HUES6 (cell line): ENCODE measurements around the gene BBLN.

Experiments used
- H3K27ac ChIP-seq: 2 replicates; pipeline ENCODE4 v1.7.0; 2013; ENCODE audit warnings: low read depth, mild to moderate bottlenecking, low read length, inconsistent platforms
- H3K27me3 ChIP-seq: 2 replicates; pipeline ENCODE4 v1.6.1; 2013; ENCODE audit warnings: low read length; ENCODE audit not compliant: control insufficient read depth, insufficient read depth
- H3K36me3 ChIP-seq: 2 replicates; pipeline ENCODE4 v1.6.1; 2013; ENCODE audit warnings: low read length; ENCODE audit not compliant: control insufficient read depth, insufficient read depth
- H3K4me1 ChIP-seq: 2 replicates; pipeline ENCODE4 v1.6.1; 2013; ENCODE audit warnings: low read length; ENCODE audit not compliant: control insufficient read depth, insufficient read depth
- H3K4me3 ChIP-seq: 2 replicates; pipeline ENCODE4 v1.5.1; 2013; ENCODE audit warnings: low read depth, low read length
- H3K9ac ChIP-seq: one replicate; pipeline ENCODE4 v1.6.1; 2013; ENCODE audit warnings: mild to moderate bottlenecking, low read length
- H3K9me3 ChIP-seq: 2 replicates; pipeline ENCODE4 v1.6.1; 2013; ENCODE audit warnings: low read depth, low read length; ENCODE audit not compliant: control insufficient read depth, insufficient read depth

BBLN gene

DNA sequence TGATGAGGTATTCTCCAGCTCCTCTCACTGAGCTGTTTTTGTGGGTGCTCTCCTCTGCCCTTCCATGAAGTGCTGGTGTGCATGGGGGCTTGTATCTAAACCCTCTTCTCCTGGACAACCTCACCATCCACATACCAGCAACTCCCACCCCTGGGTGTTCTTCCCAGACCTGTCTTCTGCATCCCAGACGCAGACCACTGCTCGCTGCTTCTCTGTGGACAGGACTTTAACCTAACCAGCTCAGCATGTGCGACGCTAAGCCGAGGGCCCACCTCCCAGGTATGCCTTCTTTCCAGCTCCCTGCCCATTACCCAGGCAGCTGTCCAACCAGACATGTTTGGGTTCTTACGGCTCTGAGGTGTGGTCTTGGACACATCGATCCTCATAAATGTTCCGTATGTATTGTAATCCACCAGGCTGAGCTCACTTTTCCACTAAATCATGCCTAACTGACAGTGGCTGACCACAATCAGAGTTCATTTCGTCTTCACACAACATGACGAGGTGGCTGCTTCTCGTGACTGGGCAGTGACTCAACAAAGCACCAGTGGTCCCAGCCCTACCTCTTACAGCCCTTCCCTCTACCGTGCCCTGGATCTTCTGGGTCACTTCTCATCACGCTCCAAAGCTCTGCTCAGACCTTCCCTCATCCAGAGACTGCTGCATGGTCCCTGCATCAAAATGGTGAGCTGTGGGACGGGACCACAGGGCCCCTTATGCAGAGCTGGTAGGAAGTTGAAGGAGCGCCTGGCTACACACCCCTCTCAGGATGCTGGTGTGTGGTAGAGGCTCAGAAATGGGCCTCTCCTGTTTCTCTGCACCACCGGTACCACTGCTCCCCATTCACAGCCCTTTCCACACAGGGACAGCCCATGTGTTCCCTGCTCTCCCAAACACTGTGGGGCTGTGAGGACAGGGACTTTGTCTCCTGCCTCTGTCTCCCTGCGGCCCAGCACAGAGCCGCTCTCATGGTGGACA lies 23.0 kb upstream of the BBLN start:
- no peaks in the 10 kb centered on the region for H3K9me3 ChIP-seq
- no peak overlapping the region for H3K4me3 ChIP-seq
- H3K27me3 ChIP-seq: no peaks in the 10 kb centered on the region; the same call in 1 of the 2 replicates
- H3K9ac ChIP-seq: no peak overlapping the region
- H3K27ac ChIP-seq: no peak overlapping the region
- H3K36me3 ChIP-seq: no peaks in the 10 kb centered on the region
- no peaks in the 10 kb centered on the region for H3K4me1 ChIP-seq

DNA sequence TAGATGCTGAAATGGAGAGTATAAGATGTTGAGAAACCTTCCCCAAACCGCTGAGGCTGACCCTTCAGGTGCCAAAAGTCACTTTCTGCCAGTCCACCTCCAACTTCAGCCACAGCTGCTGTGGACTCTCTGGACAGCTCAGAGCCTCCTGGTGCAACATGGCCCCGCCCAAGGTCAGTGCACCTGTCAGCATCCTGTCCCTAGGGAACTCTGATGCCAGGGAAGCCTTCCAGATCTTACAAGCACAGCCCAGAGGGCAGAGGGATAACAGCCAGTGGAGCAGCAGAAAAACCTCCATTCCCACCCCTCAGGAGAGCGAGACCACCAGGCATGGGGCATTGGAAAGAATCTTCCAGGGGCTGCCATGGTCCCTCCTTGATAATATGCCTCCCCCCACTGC lies 22.1 kb upstream of the BBLN start:
- H3K9me3 ChIP-seq: no peaks in the 10 kb centered on the region
- no peaks in the 10 kb centered on the region for H3K4me1 ChIP-seq
- no peaks in the 10 kb centered on the region; the same call in 1 of the 2 replicates for H3K27me3 ChIP-seq
- H3K27ac ChIP-seq: no peak overlapping the region
- H3K36me3 ChIP-seq: no peaks in the 10 kb centered on the region
- H3K4me3 ChIP-seq: no peak overlapping the region
- no peak overlapping the region for H3K9ac ChIP-seq

- no peaks in the 10 kb centered on the region for H3K36me3 ChIP-seq
- H3K4me3 ChIP-seq: no peak overlapping the region
- H3K27me3 ChIP-seq: no peaks in the 10 kb centered on the region; the same call in 1 of the 2 replicates
- no peaks in the 10 kb centered on the region for H3K4me1 ChIP-seq
- H3K9me3 ChIP-seq: no peaks in the 10 kb centered on the region
- H3K27ac ChIP-seq: no peak overlapping the region
- no peak overlapping the region for H3K9ac ChIP-seq
Observed at GRCh38 chr9:128139621-128140020, 20.4 kb upstream of the BBLN start.

DNA sequence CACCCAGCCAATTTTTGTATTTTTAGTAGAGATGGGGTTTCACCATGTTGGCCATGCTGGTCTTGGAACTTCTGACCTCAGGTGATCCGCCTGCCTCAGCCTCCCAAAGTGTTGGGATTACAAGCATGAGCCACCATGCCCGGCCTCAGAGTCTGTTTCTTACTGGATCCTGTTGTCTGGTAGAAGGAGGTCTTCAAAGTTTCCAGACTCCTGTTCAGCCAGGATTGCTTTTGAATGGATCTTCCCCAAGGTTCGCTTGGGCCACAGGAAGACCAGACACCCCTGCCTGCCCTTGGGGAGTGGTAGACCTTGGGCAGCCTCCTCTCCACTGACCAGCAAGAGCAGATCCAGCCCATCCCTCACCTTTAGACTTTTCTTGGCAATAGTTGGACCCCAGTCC lies 18.5 kb upstream of the BBLN start:
- no peaks in the 10 kb centered on the region for H3K36me3 ChIP-seq
- no peak overlapping the region for H3K27ac ChIP-seq
- H3K4me3 ChIP-seq: no peak overlapping the region
- H3K4me1 ChIP-seq: no peaks in the 10 kb centered on the region
- H3K27me3 ChIP-seq: no peaks in the 10 kb centered on the region; the same call in 1 of the 2 replicates
- no peaks in the 10 kb centered on the region for H3K9me3 ChIP-seq
- no peak overlapping the region for H3K9ac ChIP-seq

DNA sequence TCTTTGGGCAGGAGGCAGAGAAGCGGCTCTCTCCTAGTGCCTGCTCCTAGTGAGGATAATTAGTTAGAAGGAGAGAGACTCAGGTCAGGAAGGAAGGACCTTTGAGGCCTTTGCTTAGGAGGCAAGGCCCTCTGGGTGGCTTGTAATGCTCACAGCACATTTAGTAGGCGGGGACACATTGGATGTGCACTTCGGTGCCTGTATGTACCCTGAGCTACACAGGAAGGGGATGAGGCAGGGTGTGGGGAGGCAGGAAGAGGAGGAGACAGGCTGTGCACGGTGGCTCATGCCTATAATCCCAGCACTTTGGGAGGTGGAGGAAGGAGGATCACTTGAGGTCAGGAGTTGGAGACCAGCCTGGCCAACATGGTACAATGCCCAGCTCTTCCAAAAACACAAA lies 18.0 kb upstream of the BBLN start:
- no peaks in the 10 kb centered on the region for H3K4me1 ChIP-seq
- no peaks in the 10 kb centered on the region; the same call in 1 of the 2 replicates for H3K27me3 ChIP-seq
- no peak overlapping the region for H3K9ac ChIP-seq
- no peaks in the 10 kb centered on the region for H3K36me3 ChIP-seq
- no peak overlapping the region for H3K27ac ChIP-seq
- no peaks in the 10 kb centered on the region for H3K9me3 ChIP-seq
- H3K4me3 ChIP-seq: no peak overlapping the region

GRCh38 chr9:128142596-128142995 lies 17.5 kb upstream of the BBLN start:
- Histone ChIP-seq H3K27ac (no peak overlapping the region), H3K9ac (no peak overlapping the region)

GRCh38 chr9:128143525-128144238 lies 16.4 kb upstream of the BBLN start:
- no peak overlapping the region for H3K4me3 ChIP-seq
- no peaks in the 10 kb centered on the region for H3K27me3 ChIP-seq
- H3K27ac ChIP-seq: no peak overlapping the region
- no peak overlapping the region for H3K9ac ChIP-seq
- H3K9me3 ChIP-seq: no peaks in the 10 kb centered on the region
- no peaks in the 10 kb centered on the region for H3K36me3 ChIP-seq
- H3K4me1 ChIP-seq: no peaks in the 10 kb centered on the region

More at GRCh38 chr9:128142596-128142995, 17.5 kb upstream of the BBLN start:
- no peak overlapping the region for H3K4me3 ChIP-seq
- H3K4me1 ChIP-seq: no peaks in the 10 kb centered on the region
- no peaks in the 10 kb centered on the region; the same call in 1 of the 2 replicates for H3K27me3 ChIP-seq
- H3K36me3 ChIP-seq: no peaks in the 10 kb centered on the region
- H3K9me3 ChIP-seq: no peaks in the 10 kb centered on the region

DNA sequence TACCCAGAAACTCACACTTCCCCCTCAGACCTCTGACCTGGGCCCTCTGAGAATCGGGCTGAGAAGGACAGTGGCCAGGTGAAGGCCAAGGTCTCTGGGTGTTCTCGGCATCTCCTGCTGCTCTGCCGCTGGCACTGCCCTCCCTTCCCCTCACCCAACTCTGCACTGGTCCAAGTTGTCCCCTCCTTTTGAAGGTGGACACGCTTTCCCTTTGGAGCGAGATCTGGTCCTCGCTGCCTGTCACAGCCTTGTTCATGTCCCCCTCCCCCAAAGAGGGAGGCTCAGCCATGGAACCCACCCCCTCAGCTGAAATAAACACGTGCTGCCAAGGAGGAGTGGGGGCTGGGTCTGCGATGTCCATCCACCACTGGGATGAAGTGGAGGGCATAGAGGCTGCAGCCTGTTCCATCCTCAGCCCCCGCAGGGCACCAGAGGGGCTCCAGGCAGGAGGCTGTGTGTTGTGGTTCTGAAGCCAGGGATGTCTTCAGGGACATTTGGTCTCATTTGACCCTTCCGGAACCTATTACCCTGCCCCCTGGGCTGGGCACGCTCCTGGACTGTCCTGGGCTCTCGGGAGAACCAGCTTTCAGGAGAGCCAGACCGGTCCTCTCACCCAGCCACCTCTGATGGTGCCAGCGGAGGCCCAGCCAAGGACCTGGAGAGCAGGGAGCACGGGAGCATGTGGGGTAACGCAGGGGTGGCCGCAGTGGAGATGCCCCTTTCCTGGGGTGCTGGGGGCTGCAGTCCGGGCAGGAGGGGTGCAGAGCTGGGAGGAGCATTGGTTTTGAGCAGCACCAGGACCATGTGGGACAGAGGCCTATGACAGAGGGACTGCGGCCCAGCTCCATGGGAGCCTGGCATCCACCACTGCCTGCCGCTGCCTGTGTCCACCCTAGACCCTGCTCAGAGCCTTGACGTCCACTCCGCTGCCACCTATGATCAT lies 15.6 kb upstream of the BBLN start:
- H3K9ac ChIP-seq: no peak overlapping the region
- H3K4me3 ChIP-seq: no peak overlapping the region
- no peak overlapping the region for H3K27ac ChIP-seq
- H3K9me3 ChIP-seq: no peaks in the 10 kb centered on the region
- no peaks in the 10 kb centered on the region for H3K27me3 ChIP-seq
- no peaks in the 10 kb centered on the region for H3K4me1 ChIP-seq
- H3K36me3 ChIP-seq: no peaks in the 10 kb centered on the region

- no peak overlapping the region for H3K9ac ChIP-seq
Observed at GRCh38 chr9:128145536-128145935, 14.5 kb upstream of the BBLN start.

DNA sequence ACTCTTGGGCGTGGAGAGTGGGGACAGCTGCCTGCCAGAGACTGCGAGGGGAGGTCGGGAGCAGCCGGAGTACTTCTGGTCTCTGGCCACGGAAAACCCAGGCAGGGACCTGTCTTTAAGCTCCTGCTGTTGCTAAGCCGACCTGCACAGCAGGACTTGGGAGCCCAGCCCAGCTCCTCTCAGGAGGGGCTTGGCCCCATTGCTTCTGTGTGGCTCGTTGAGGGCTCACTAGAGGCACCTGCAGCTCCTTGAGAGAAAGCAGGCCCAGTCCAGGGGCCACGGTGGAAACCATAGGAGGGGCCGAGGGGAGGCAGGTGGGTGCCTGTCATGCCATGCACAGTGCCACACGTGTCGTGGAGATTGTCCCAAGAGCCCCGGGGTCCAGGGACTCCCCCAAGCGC lies 14.1 kb upstream of the BBLN start:
- Histone ChIP-seq H3K27ac (no peak overlapping the region), H3K4me1 (peaks cover 3% of the 10 kb centered on the region; the same call in 1 of the 2 replicates), H3K27me3 (no peaks in the 10 kb centered on the region), H3K9me3 (no peaks in the 10 kb centered on the region), H3K36me3 (no peaks in the 10 kb centered on the region), H3K9ac (no peak overlapping the region), H3K4me3 (no peak overlapping the region)

More at GRCh38 chr9:128145536-128145935, 14.5 kb upstream of the BBLN start:
- H3K4me3 ChIP-seq: no peak overlapping the region
- no peaks in the 10 kb centered on the region for H3K36me3 ChIP-seq
- H3K27me3 ChIP-seq: no peaks in the 10 kb centered on the region
- H3K27ac ChIP-seq: no peak overlapping the region
- no peaks in the 10 kb centered on the region for H3K4me1 ChIP-seq
- H3K9me3 ChIP-seq: no peaks in the 10 kb centered on the region
